GM12878 (cell line): ENCODE measurements around the gene PLPP1. TPM values are rescaled to one million over a fixed set of nuclear protein-coding genes. Genes with fewer than 3 reads are reported as not detected.

ENCODE experiments used
- ATAC-seq: fragments of 200-7000 bp; cut with Tn5 transposase; 3 replicates; pipeline ENCODE4 v1.9.1; 2020; ENCODE audit warnings: mild to moderate bottlenecking, moderate library complexity
- BruUV-seq: library from RNA; stranded (reverse); fragments of 400-500 nt; replicated peaks from 2 replicates; lab custom pipeline; 2021; lab: Mats Ljungman, UMichigan
- CTCF ChIA-PET: fragments of 300-600 bp; sonication (Branson Sonifier 250); formaldehyde crosslinking; extraction: SDS; loops from one replicate; lab custom pipeline; 2021; ENCODE audit warnings: inconsistent platforms; lab: Yijun Ruan, JAX
- POLR2A ChIA-PET: fragments of 350-600 bp; formaldehyde crosslinking; extraction: SDS; loops from one replicate; lab custom pipeline; 2021; ENCODE audit warnings: inconsistent platforms; lab: Charles Lee
- RAD21 ChIA-PET: fragments of 300-600 bp; sonication (Branson Sonifier 250); formaldehyde crosslinking; loops from one replicate; lab custom pipeline; 2023; ENCODE audit warnings: antibody characterized with exemption; ENCODE audit not compliant: unreplicated experiment; lab: Charles Lee
- SMC1A ChIA-PET: fragments of 300-600 bp; sonication (Branson Sonifier 250); formaldehyde crosslinking; loops from one replicate; lab custom pipeline; 2023; ENCODE audit not compliant: unreplicated experiment, uncharacterized antibody; lab: Charles Lee
- DNase-seq: peaks from one replicate; pipeline ENCODE4 v3.0.0-alpha.2; 2011; ENCODE audit warnings: low read depth, low spot score
- FAIRE-seq: peaks from 3 replicates; lab custom pipeline; 2011; peaks lifted over from hg19 to GRCh38; lab: Jason Lieb, UNC
- H2AFZ ChIP-seq: 2 replicates; pipeline ENCODE4 v1.6.0; 2011; ENCODE audit warnings: low read depth, low read length, control low read depth; ENCODE audit not compliant: control insufficient read depth
- H3K27ac ChIP-seq: 2 replicates; pipeline ENCODE4 v1.5.1; 2011; ENCODE audit warnings: control low read depth; ENCODE audit not compliant: control insufficient read depth, insufficient read depth
- H3K27me3 ChIP-seq, 2 experiments: replicated peaks in 1 of 2; 2 replicates each; pipeline versions ENCODE4 v1.6.0 to v1.6.1; 2011; ENCODE audit warnings: low read length in 1 of 2; ENCODE audit not compliant: control insufficient read depth in 2 of 2, insufficient read depth in 2 of 2
- H3K36me3 ChIP-seq, 2 experiments: 2 replicates each; pipeline ENCODE4 v1.5.1; 2011; ENCODE audit warnings: low read length in 1 of 2; ENCODE audit not compliant: control insufficient read depth in 2 of 2, insufficient read depth in 2 of 2
- H3K4me1 ChIP-seq: 2 replicates; pipeline ENCODE4 v1.6.1; 2011; ENCODE audit warnings: mild to moderate bottlenecking, low read length, moderate library complexity, mixed read lengths; ENCODE audit not compliant: control insufficient read depth, insufficient read depth
- H3K4me2 ChIP-seq: 2 replicates; pipeline ENCODE4 v1.6.0; 2011; ENCODE audit warnings: control low read depth; ENCODE audit not compliant: control insufficient read depth, insufficient read depth
- H3K4me3 ChIP-seq: fragments of 200-600 bp; sonication (generic); 2 replicates; pipeline ENCODE4 v1.5.1; 2016
- H3K79me2 ChIP-seq: 2 replicates; pipeline ENCODE4 v1.6.0; 2011; ENCODE audit warnings: low read length; ENCODE audit not compliant: control insufficient read depth, insufficient read depth
- H3K9ac ChIP-seq: 2 replicates; pipeline ENCODE4 v1.8.0; 2011; ENCODE audit warnings: low read length, control low read depth, mixed read lengths; ENCODE audit not compliant: control insufficient read depth, insufficient read depth
- H3K9me3 ChIP-seq: replicated peaks from 3 replicates; pipeline ENCODE4 v1.5.1; 2011; ENCODE audit warnings: mild to moderate bottlenecking, low read length; ENCODE audit not compliant: control insufficient read depth, insufficient read depth
- H4K20me1 ChIP-seq: 2 replicates; pipeline ENCODE4 v1.6.0; 2011; ENCODE audit not compliant: control insufficient read depth, insufficient read depth
- CEBPB ChIP-seq, 2 experiments: fragments of 150-350 bp in 1 of 2; IDR thresholded peaks; 2 replicates each; pipeline ENCODE4 v1.6.1; 2012 to 2014; ENCODE audit warnings: low read depth in 2 of 2, low read length in 2 of 2, borderline replicate concordance in 1 of 2, inconsistent platforms in 1 of 2
- CTCF ChIP-seq, 3 experiments: IDR thresholded peaks in 2 of 3; conservative IDR thresholded peaks in 1 of 3; 2 replicates each; pipeline ENCODE4 v1.5.1; 2011; ENCODE audit warnings: low read depth in 3 of 3, low read length in 3 of 3, mild to moderate bottlenecking in 3 of 3, control low read depth in 2 of 3, moderate library complexity in 2 of 3, inconsistent platforms in 1 of 3, mixed read lengths in 1 of 3; ENCODE audit not compliant: control insufficient read depth in 2 of 3, insufficient read depth in 1 of 3; ENCODE audit errors: extremely low read depth in 1 of 3
- WGBS: methylation state at CpG from one replicate; pipeline ENCODE4 v1.1.6; 2016; ENCODE audit warnings: low lambda C conversion rate; ENCODE audit not compliant: insufficient replicate concordance, insufficient coverage; ENCODE audit errors: missing lambda C conversion rate; 5-methylcytosine and 5-hydroxymethylcytosine counted together
- in situ Hi-C: fragments of 300-500 bp; cut with MboI; formaldehyde crosslinking; loops from 9 replicates; pipeline ENCODE4 v1.14.3; 2018; ENCODE audit warnings: mixed read lengths
- intact Hi-C: fragments of 100-400 bp; cut with micrococcal nuclease; formaldehyde crosslinking; loops from one replicate; pipeline ENCODE4 v1.14.2; 2022; ENCODE audit not compliant: unreplicated experiment
- polyA plus RNA-seq, 11 experiments: library from polyadenylated mRNA; depleted of rRNA in 4 of 11; unstranded in 6 of 11; stranded (reverse) in 5 of 11; fragments of >200 nt; fragmentation: Nextera tagmentation in 4 of 11; fragmentation: Illumina TruSeq in 1 of 11; extraction: Ambion mirVana in 4 of 11; extraction: Trizol in 1 of 11; gene quantifications; 1 replicate in 1 of 11; 2 replicates in 10 of 11; pipeline versions ENCODE4 v1.2.1 to v1.2.3, GENCODE V29; 2011 to 2016; ENCODE audit warnings: inconsistent platforms in 2 of 11, missing spikeins in 2 of 11, low read depth in 1 of 11
- total RNA-seq, 4 experiments: library from RNA; depleted of rRNA in 3 of 4; stranded (reverse); fragments of >200 nt in 3 of 4; fragmentation: Illumina TruSeq in 1 of 4; extraction: Trizol in 1 of 4; gene quantifications; 2 replicates each; pipeline versions ENCODE4 v1.2.1 to v1.2.3, GENCODE V29; 2013 to 2021

PLPP1 gene
- total and polyA plus RNA-seq, 10 of the 15 experiments (the other 5 are each of a cell fraction or from before 2014, with no cell fraction given), result 3.0 to 11.3 (median 8.1) TPM

DNA sequence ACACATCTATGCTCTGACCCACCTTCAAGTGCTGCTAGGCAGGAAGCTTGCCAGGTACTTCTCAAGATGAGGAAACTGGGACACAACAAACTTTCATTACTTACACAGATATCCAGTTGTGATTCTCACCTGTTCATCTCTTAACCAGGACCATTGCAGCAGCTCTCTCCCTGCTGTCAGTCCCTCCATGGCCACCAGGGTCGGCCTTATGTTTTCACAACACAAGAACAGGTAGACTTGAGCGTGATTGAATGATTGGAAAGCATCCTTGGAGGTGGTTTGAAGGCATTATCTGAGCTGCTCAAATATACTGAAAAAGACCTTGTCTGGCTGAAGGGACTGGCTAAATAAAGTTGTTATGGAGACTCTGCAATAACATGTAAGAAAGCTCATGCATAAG is 132.6 kb downstream of the PLPP1 start:
- Histone ChIP-seq H3K4me3 (no peak overlapping the region), H4K20me1 (no peaks in the 10 kb centered on the region), H3K9ac (no peak overlapping the region), H3K27me3 (no peaks in the 10 kb centered on the region), H3K36me3 (peaks cover 6 to 9% of the 10 kb centered on the region in 2 experiments; a peak in 3 of 4 replicates), H3K27ac (no peak overlapping the region), H3K4me1 (no peaks in the 10 kb centered on the region), H2AFZ (no peak overlapping the region), H3K9me3 (no peaks in the 10 kb centered on the region), H3K79me2 (no peaks in the 10 kb centered on the region), H3K4me2 (no peak overlapping the region)
- CTCF ChIA-PET, result interaction anchor here (0.9 to 1.4 kb wide), 2 partner anchors 12 to 60 kb away, joined by 3 to 4 read pairs; no protein-coding TSS in a partner anchor
- POLR2A ChIA-PET, result interaction anchor here (0.6 kb wide), 1 partner anchor 237 kb away, joined by 4 read pairs; no protein-coding TSS in a partner anchor
- RAD21 ChIA-PET, result no interaction called here
- WGBS, result 50% methylated on average over 2 of the region's 2 CpGs
- intact Hi-C loops (no loop called here), in situ Hi-C loops (no loop called here)
- FAIRE-seq (no peak), ATAC-seq (peak; percentile 27; the same call in 1 of the 3 replicates), DNase-seq (no peak)
- 0 out of 6 replicates have a peak, but pooled peaks of 2 of the 3 experiments have one; percentile 9 to 21 for TF ChIP-seq CTCF (IDR thresholded peaks at IDR 0.05 in 2 of 3, conservative IDR thresholded peaks at IDR 0.05 in 1 of 3; ENCODE audit: control insufficient read depth in 2 of 3, extremely low read depth in 1 of 3, insufficient read depth in 1 of 3, low read depth in 3 of 3, low read length in 3 of 3)
- no peak for TF ChIP-seq CEBPB (IDR thresholded peaks at IDR 0.05; ENCODE audit: borderline replicate concordance in 1 of 2, low read depth in 2 of 2, low read length in 2 of 2)
- SMC1A ChIA-PET, result interaction anchor here (1.4 to 1.9 kb wide), 2 partner anchors 9 to 290 kb away, joined by 5 to 6 read pairs; no protein-coding TSS in a partner anchor
- TSS peak; percentile 17 for BruUV-seq
